Fibroblast of villous mesenchyme (primary cell): ENCODE data around the gene FANCF. TPM values are rescaled to one million over a fixed set of nuclear protein-coding genes. Genes with fewer than 3 reads are reported as not detected.

Experiments used
- DNase-seq: peaks from one replicate; pipeline ENCODE4 v3.0.0-alpha.2; 2010; ENCODE audit warnings: low read depth
- H3K4me3 ChIP-seq: 2 replicates; pipeline ENCODE4 v1.5.1; 2011; ENCODE audit warnings: low read depth, mild to moderate bottlenecking, low read length
- total RNA-seq: library from RNA; depleted of rRNA; stranded (reverse); fragments of >200 nt; gene quantifications from 2 replicates; pipeline ENCODE4 v1.2.3, GENCODE V29; 2012
- TF ChIP-seq, protein P1 (sequence below): IDR thresholded peaks from 2 replicates; pipeline ENCODE4 v1.5.1; 2012; ENCODE audit warnings: low read depth, mild to moderate bottlenecking, low read length; ENCODE audit not compliant: insufficient read depth

Gene FANCF
- total RNA-seq, 1 donor = 11.2 TPM

DNA sequence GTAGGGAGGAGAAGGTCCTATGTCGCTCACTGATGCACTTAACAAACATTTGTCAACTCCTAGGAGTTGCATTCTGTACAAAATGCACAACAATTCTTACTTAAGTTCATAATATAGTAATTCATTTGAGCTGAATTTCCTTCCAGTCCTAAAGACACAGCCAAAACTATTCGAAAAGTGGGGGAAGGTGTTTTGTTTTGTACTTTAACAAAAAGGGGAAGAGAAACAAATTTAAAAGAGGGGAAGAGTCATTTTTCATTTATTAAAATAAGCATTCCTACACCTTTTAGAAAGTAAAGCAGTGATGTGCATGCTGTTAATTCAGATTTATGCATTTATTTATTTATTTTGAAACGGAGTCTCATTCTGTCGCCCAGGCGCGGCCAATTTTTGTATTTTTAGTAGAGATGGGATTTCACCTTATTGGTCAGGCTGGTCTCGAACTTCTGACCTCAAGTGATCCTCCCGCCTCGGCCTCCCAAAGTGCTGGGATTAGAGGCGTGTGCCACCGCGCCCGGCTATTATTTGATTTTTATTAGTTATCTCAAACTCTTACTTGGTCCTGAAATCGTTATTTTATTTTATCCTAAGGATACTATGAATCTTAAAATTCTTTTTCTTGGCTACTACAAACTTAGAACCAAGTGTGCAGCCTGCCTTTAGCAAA lies 1.1 kb upstream of the FANCF start:
- no peak for DNase-seq
- TF ChIP-seq, protein P1, sequence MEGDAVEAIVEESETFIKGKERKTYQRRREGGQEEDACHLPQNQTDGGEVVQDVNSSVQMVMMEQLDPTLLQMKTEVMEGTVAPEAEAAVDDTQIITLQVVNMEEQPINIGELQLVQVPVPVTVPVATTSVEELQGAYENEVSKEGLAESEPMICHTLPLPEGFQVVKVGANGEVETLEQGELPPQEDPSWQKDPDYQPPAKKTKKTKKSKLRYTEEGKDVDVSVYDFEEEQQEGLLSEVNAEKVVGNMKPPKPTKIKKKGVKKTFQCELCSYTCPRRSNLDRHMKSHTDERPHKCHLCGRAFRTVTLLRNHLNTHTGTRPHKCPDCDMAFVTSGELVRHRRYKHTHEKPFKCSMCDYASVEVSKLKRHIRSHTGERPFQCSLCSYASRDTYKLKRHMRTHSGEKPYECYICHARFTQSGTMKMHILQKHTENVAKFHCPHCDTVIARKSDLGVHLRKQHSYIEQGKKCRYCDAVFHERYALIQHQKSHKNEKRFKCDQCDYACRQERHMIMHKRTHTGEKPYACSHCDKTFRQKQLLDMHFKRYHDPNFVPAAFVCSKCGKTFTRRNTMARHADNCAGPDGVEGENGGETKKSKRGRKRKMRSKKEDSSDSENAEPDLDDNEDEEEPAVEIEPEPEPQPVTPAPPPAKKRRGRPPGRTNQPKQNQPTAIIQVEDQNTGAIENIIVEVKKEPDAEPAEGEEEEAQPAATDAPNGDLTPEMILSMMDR = no peak
- H3K4me3 ChIP-seq = no peak overlapping the region

DNA sequence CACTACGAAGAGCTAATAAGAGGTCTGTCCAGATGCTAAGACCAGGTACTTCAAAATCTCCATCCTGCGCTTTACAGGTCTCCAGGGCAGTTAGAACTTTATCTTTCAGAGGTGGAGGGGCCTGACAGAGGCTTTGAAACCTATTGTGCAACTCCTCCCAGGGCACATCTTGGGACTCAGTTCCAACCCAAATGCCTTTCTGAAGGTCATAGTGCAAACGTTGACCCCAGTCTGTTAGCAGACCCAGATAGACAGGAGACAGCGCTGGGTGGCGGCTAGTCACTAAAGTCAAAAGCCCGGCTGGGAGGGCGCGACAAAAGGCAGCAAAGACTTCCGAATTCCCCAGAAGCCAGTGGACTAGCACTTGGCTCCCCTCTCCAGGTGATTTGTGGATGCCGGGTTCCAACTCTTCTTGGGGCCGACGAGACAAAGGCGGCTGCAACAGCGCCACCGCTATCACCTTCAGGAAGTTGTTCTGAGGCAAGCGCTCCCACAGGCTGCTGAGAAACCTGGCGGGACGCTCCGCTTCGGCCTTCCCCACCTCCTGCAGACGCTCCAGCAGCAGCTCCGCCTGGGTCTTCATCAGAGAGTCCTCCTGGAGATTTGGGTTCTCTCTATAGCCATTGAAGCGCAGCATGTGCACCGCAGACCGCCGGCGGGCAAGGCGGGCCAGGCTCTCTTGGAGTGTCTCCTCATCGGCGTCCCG lies 728 bp downstream of the FANCF start:
- TF ChIP-seq, protein P1 = peak; percentile 44
- peak; percentile 48 for DNase-seq
- H3K4me3 ChIP-seq = peak overlapping the region; percentile 83

DNA sequence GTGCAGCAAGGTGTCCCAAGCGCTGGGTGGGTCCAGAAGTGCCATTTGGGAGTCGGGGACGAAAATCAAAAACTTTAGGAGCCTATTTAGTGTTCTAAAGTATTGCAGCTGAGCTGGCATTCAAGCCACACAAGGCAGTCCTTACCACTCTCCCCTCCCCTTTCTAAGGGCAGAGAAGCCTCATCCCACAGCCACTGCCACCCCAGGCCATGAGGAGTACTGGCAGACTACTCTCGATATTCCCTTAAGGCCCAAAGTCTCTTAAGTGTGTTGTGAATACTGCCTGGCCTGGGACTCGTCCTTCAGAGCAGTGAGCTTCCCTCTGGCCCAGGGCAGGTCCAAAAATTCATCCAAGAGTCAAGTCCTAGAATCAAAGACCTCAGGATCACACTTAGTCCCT lies 7.8 kb downstream of the FANCF start:
- no peak for DNase-seq
- no peak overlapping the region for H3K4me3 ChIP-seq
- TF ChIP-seq, protein P1 = no peak

DNA sequence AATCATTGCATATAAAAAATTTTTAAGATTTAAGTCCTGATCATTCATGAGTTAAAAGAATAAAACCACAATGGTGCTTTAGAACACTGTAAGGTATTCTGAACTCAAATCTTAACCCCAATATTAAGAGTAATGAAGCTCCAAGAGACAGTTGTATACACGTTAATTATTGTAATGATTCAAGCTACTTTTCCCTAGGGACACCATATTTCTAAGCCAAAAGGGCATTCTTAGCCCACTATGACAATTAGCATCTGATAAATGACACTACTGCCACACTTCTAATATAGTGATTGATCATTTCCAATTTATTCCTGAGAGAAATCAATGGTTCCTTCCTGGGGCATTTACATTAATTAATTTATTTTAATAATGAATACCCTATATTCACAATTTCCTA lies 21.7 kb downstream of the FANCF start:
- DNase-seq = no peak
- H3K4me3 ChIP-seq = no peak overlapping the region
- TF ChIP-seq, protein P1 = no peak

DNA sequence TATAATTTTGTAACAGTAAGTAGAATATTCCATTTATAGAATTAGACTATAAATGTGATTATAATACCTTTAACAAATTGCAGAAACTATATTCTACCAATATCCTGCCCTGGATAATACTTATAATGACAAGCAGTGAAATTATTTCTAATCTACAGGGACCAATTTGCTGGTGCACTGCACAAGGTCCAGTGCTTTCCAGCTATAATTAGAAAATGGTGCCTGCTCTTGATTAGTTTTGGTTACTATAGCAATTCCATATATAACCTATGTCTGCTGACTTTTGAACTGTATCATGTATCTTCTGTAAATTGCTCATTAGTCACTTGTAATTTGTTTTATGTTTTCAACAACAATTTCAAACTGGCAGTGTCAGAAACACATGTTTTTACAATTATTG lies 23.1 kb downstream of the FANCF start:
- no peak for DNase-seq
- TF ChIP-seq, protein P1 = no peak

DNA sequence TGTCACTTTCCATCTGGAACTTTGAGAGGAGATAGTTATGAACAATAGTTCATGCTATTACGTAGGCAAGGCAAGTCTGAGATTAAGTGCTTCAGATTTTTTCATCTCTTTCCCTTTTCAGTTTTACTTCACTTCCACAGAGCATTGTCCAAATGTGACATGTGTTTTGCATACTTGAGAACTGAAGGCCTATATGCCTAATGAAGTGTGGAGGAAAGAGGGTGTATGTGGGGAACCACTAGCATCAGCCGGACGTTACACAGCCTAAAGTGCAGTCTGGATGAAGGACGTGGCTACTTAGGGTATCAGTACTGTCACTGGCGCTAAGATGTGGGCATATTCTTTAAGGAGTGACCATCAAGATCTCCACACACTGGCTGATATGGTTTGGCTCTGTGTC lies 26.2 kb downstream of the FANCF start:
- H3K4me3 ChIP-seq = no peak overlapping the region
- TF ChIP-seq, protein P1 = no peak
- no peak for DNase-seq

More for the DNA sequence above, 23.1 kb downstream of the FANCF start:
- no peak overlapping the region for H3K4me3 ChIP-seq

DNA sequence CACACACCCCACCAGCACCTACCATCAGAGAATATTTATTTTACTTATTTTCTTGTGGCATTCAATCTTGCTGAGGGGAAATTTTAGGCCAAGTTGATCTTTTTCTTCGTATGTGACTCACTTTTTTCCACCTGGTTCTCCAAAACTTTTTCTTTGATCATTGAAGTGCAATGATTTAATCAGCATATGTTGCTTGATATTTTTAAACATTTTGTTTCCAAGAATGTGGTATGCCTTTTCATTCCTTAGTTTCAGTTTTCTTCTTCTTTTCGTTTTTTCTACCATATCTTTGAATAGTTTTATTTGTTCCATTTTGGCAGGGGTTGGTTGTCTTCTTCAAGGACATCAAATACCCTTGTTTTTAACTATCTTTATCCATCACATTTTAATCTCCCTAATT lies 28.6 kb downstream of the FANCF start:
- H3K4me3 ChIP-seq = no peak overlapping the region
- TF ChIP-seq, protein P1 = no peak
- DNase-seq = no peak
